GM12873 (cell line): ENCODE results near the gene TRNT1.
A peak's percentile ranks its signal among the peaks of the same experiment; 100 is the strongest.

ENCODE experiments used
- TF ChIP-seq, protein P1 (sequence below): IDR thresholded peaks from 2 replicates; pipeline ENCODE4 v1.5.1; 2012; ENCODE audit warnings: low read depth, mild to moderate bottlenecking, moderate library complexity, low read length, control low read depth; ENCODE audit not compliant: insufficient read depth; ENCODE audit errors: missing control alignments

The TRNT1 gene

GRCh38 chr3:3086239-3086638 is 40.5 kb upstream of the TRNT1 start:
- TF ChIP-seq, protein P1, sequence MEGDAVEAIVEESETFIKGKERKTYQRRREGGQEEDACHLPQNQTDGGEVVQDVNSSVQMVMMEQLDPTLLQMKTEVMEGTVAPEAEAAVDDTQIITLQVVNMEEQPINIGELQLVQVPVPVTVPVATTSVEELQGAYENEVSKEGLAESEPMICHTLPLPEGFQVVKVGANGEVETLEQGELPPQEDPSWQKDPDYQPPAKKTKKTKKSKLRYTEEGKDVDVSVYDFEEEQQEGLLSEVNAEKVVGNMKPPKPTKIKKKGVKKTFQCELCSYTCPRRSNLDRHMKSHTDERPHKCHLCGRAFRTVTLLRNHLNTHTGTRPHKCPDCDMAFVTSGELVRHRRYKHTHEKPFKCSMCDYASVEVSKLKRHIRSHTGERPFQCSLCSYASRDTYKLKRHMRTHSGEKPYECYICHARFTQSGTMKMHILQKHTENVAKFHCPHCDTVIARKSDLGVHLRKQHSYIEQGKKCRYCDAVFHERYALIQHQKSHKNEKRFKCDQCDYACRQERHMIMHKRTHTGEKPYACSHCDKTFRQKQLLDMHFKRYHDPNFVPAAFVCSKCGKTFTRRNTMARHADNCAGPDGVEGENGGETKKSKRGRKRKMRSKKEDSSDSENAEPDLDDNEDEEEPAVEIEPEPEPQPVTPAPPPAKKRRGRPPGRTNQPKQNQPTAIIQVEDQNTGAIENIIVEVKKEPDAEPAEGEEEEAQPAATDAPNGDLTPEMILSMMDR = no peak

DNA sequence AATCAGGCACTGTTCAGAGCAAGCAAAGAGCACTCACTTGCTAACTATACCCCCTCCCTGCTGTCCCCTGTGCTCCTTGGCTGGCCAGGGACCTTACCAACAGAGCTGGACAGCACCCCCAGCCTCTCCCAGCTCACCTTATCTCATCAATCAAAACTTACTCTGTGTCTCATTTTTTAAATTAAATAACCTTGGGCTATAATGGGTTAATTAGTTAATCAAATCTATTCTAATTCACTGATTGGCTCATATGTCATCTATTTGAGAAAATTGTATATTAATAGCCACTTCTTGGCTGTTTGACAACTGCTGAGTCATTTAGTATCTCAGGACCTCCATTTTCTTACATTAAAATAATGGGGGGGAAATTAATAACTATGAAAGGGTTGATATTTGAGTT is 39.5 kb upstream of the TRNT1 start:
- TF ChIP-seq, protein P1 = no peak

- TF ChIP-seq, protein P1 = no peak
Measured at GRCh38 chr3:3087716-3088465, 38.8 kb upstream of the TRNT1 start.

- TF ChIP-seq, protein P1 = peak; percentile 55
Measured at GRCh38 chr3:3089017-3089416, 37.7 kb upstream of the TRNT1 start.

DNA sequence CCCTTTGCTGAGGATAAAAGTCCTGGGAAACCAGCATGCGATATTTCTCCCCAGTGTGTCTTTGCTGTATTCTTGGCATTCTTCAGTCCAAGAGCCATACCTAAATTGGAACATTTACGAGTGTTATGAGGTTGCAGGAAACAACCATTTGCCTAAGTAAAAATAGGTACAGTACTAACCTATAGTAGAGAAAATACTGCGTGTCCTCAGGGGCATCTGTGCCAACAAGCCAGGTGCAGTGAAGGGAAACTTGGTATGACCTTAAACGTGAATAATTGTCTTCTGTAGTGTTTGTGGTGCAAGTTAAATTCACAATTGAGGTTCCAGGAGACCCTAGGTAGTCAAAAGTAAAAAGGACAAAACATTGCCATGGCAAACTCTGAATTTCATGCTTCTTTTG is 28.8 kb upstream of the TRNT1 start:
- TF ChIP-seq, protein P1 = no peak

DNA sequence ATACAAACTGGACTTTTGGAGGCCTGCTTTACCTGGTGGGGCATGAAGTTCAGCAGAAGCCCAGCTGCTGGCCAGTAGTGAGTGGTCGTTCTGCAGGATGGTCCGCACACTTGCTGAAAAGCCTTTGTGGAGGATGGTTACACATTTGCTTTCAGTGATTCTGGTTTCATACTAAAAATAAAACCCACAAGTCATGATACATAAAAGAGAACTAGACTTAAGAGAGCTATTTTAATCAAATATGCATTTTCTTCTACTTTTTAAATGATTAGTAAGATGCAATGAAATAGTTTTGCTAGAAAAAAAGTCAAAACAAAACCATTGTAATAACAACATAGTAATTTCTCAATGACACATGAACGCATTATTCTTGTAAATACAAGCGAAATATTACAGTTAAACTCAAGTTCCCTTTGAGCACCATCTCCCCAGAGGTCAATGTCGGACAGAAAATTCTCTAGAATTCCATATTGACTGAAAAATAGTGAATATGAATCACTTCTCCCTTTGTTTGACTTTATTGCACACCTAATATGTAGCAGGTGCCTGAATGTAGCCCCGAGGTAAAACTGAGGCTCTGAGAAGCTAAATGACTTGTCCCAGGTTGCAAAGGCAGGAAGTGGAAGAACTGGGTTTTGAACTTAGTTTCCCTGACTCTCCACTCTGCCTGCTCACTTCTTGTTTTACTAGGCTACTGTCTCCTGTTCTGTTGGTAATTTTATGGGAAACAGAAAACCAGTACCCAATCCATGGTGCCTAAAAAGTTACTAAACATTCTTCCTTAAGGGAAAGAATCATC is 24.9 kb upstream of the TRNT1 start:
- TF ChIP-seq, protein P1 = no peak

- TF ChIP-seq, protein P1 = no peak
Measured at GRCh38 chr3:3102751-3103150, 24.0 kb upstream of the TRNT1 start.
